ENCODE measurements around the gene GRM7.

GRM7 gene

DNA sequence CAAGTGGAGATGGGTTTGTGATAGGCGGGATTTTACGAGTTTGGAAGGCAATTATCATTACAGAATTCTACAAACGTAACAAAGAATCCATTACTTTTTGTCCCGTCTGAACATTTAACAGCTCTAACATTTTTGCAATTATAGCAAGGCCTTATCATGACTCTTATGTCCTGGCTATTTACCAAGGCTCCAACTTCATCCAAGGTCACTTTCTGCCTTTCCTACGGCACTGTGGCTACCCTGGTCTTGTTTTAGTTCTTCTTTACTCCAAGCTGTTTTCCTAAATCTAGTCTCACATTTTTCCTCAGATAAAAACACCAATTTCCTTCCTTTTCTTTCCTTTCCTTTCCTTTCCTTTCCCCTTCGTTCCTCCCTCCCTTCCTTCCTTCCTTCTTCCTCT, 33.5 kb upstream of the GRM7 start (continued):
- no peak for TF ChIP-seq ZNF529 (tag by site-specific recombination; IDR thresholded peaks at IDR 0.05; ENCODE audit: insufficient replicate concordance)
- TF ChIP-seq, protein P1, sequence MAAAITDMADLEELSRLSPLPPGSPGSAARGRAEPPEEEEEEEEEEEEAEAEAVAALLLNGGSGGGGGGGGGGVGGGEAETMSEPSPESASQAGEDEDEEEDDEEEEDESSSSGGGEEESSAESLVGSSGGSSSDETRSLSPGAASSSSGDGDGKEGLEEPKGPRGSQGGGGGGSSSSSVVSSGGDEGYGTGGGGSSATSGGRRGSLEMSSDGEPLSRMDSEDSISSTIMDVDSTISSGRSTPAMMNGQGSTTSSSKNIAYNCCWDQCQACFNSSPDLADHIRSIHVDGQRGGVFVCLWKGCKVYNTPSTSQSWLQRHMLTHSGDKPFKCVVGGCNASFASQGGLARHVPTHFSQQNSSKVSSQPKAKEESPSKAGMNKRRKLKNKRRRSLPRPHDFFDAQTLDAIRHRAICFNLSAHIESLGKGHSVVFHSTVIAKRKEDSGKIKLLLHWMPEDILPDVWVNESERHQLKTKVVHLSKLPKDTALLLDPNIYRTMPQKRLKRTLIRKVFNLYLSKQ (tag by site-specific recombination; IDR thresholded peaks at IDR 0.05; ENCODE audit: borderline replicate concordance): no peak
- no peak for TF ChIP-seq ZNF10 (tag by site-specific recombination; IDR thresholded peaks at IDR 0.05)
- no peak for TF ChIP-seq SETDB1 (IDR thresholded peaks at IDR 0.05; ENCODE audit: insufficient read length, low read length)

DNA sequence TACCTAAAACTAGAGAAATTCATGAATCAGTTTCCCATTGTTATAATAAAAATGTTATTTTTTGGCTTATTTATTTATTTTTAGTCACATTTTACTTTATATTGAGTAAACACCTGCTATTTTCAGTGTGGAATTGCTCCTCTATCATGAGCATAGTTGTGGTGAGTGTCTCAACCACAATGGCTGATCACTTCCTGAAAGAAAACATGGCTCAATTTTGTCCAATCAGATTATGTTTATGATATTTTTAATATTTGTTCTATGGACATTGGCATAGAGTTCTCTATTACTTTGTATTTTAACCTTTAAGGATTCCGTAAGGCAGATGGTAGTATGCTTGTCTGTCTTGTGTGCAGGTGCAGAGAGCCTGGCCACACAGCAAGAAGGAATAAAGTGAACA, 16.2 kb upstream of the GRM7 start:
- H3K4me1 ChIP-seq (ENCODE audit: control insufficient read depth, insufficient read depth, low read length): no peaks in the 10 kb centered on the region
- no peak overlapping the region for H3K4me3 ChIP-seq (ENCODE audit: low read depth, low read length)
- no peak overlapping the region for H3K27ac ChIP-seq (ENCODE audit: extremely low read depth, low read depth, low read length)
- no peaks in the 10 kb centered on the region for H3K36me3 ChIP-seq (ENCODE audit: control insufficient read depth in 2 of 2, insufficient read depth in 1 of 2, low read length in 2 of 2)
- ChIA-PET POLR2A (no interaction called here), CTCF (no interaction called here)
- TF ChIP-seq ZIC2 (tag by site-specific recombination; IDR thresholded peaks at IDR 0.05) (no peak), BCL11A (tag by site-specific recombination; IDR thresholded peaks at IDR 0.05; ENCODE audit: low read depth) (no peak), ZNF473 (tag by site-specific recombination; IDR thresholded peaks at IDR 0.05) (no peak), ZNF837 (tag by site-specific recombination; IDR thresholded peaks at IDR 0.05) (no peak), ZFP69B (tag by site-specific recombination; IDR thresholded peaks at IDR 0.05) (no peak), ZNF175 (tag by site-specific recombination; IDR thresholded peaks at IDR 0.05) (no peak), ZNF335 (tag by site-specific recombination; conservative IDR thresholded peaks at IDR 0.05) (no peak), SP7 (tag by site-specific recombination; IDR thresholded peaks at IDR 0.05) (no peak), ZNF830 (tag by site-specific recombination; IDR thresholded peaks at IDR 0.05; ENCODE audit: low read depth) (no peak), ZBTB1 (tag by site-specific recombination; IDR thresholded peaks at IDR 0.05) (no peak), KLF8 (tag by site-specific recombination; IDR thresholded peaks at IDR 0.05) (no peak), ZNF610 (tag by site-specific recombination; IDR thresholded peaks at IDR 0.05; ENCODE audit: borderline replicate concordance) (no peak), GFI1B (tag by site-specific recombination; IDR thresholded peaks at IDR 0.05) (no peak), ZNF544 (tag by site-specific recombination; IDR thresholded peaks at IDR 0.05) (no peak)
- TF ChIP-seq, protein P2, sequence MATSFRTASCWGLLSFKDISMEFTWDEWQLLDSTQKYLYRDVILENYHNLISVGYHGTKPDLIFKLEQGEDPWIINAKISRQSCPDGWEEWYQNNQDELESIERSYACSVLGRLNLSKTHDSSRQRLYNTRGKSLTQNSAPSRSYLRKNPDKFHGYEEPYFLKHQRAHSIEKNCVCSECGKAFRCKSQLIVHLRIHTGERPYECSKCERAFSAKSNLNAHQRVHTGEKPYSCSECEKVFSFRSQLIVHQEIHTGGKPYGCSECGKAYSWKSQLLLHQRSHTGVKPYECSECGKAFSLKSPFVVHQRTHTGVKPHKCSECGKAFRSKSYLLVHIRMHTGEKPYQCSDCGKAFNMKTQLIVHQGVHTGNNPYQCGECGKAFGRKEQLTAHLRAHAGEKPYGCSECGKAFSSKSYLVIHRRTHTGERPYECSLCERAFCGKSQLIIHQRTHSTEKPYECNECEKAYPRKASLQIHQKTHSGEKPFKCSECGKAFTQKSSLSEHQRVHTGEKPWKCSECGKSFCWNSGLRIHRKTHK (tag by site-specific recombination; IDR thresholded peaks at IDR 0.05): no peak
- TF ChIP-seq, protein P3, sequence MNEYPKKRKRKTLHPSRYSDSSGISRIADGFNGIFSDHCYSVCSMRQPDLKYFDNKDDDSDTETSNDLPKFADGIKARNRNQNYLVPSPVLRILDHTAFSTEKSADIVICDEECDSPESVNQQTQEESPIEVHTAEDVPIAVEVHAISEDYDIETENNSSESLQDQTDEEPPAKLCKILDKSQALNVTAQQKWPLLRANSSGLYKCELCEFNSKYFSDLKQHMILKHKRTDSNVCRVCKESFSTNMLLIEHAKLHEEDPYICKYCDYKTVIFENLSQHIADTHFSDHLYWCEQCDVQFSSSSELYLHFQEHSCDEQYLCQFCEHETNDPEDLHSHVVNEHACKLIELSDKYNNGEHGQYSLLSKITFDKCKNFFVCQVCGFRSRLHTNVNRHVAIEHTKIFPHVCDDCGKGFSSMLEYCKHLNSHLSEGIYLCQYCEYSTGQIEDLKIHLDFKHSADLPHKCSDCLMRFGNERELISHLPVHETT (tag by site-specific recombination; IDR thresholded peaks at IDR 0.05): no peak
- TF ChIP-seq, protein P4, sequence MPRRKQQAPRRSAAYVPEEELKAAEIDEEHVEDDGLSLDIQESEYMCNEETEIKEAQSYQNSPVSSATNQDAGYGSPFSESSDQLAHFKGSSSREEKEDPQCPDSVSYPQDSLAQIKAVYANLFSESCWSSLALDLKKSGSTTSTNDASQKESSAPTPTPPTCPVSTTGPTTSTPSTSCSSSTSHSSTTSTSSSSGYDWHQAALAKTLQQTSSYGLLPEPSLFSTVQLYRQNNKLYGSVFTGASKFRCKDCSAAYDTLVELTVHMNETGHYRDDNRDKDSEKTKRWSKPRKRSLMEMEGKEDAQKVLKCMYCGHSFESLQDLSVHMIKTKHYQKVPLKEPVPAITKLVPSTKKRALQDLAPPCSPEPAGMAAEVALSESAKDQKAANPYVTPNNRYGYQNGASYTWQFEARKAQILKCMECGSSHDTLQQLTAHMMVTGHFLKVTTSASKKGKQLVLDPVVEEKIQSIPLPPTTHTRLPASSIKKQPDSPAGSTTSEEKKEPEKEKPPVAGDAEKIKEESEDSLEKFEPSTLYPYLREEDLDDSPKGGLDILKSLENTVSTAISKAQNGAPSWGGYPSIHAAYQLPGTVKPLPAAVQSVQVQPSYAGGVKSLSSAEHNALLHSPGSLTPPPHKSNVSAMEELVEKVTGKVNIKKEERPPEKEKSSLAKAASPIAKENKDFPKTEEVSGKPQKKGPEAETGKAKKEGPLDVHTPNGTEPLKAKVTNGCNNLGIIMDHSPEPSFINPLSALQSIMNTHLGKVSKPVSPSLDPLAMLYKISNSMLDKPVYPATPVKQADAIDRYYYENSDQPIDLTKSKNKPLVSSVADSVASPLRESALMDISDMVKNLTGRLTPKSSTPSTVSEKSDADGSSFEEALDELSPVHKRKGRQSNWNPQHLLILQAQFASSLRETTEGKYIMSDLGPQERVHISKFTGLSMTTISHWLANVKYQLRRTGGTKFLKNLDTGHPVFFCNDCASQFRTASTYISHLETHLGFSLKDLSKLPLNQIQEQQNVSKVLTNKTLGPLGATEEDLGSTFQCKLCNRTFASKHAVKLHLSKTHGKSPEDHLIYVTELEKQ (tag by site-specific recombination; IDR thresholded peaks at IDR 0.05; ENCODE audit: borderline replicate concordance): no peak
- TF ChIP-seq, protein P5, sequence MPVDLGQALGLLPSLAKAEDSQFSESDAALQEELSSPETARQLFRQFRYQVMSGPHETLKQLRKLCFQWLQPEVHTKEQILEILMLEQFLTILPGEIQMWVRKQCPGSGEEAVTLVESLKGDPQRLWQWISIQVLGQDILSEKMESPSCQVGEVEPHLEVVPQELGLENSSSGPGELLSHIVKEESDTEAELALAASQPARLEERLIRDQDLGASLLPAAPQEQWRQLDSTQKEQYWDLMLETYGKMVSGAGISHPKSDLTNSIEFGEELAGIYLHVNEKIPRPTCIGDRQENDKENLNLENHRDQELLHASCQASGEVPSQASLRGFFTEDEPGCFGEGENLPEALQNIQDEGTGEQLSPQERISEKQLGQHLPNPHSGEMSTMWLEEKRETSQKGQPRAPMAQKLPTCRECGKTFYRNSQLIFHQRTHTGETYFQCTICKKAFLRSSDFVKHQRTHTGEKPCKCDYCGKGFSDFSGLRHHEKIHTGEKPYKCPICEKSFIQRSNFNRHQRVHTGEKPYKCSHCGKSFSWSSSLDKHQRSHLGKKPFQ (tag by site-specific recombination; IDR thresholded peaks at IDR 0.05): no peak
- H3K9me3 ChIP-seq (ENCODE audit: control insufficient read depth, insufficient read depth, low read depth, low read length): no peaks in the 10 kb centered on the region
